ENCODE results near the gene DDN.

The DDN gene

GRCh38 chr12:49031573-49032161 lies 32.5 kb upstream of the DDN start:
- no peak for DNase-seq

GRCh38 chr12:49030714-49031572 lies 31.8 kb upstream of the DDN start:
- DNase-seq, result no peak

- no peak for DNase-seq
Measured at GRCh38 chr12:49030119-49030518, 30.9 kb upstream of the DDN start.

DNA sequence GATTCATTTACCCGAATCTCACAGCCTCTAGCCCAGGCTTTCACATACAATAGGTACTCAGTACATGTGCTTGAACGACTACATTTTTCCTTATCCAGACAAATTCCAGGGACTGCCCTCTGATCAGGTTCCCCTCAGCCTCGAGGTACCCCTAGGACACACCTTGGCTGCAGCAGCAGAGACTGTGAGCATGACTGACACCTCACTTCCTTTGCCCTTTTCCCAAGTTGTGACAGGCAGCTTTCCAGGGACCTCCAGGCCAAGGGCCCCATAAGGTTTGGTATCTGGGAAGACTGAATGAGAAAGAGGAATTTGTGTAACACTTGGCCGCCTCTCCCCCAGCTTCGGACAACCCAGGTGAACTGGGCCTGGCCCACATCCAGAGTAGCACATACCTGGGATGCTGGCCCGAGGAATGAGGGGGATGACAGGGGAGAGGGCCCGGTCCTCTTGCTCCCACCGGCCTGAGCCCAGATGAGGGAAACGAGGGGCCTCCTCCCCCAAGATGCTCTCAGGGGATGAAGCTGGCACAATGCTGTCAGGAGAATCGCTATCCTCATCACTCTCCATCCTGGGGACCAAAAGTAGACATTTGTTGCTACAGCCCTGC lies 29.6 kb upstream of the DDN start:
- no peak for DNase-seq

GRCh38 chr12:49027846-49028555 lies 28.8 kb upstream of the DDN start:
- no peak for DNase-seq

GRCh38 chr12:49026678-49027480 lies 27.7 kb upstream of the DDN start:
- no peak for DNase-seq

DNA sequence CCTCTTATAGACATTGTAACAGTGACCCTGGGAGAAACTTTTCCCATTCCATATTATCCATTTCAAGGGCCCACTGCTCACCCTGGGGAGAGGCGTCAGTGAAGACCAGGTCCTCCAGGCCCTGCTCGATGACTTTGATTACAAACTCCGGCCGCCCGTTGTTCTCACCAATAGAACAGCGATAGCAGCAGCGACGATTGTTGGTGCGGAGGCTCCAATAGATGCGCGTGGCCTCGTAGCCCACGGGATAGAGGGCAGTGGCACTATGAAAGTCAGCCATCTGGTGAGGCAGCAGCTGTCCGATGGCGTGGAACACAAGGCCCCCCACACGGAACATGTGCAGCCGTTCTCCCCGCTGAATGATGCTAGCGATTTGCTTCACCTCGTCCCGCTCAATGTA lies 26.9 kb upstream of the DDN start:
- DNase-seq, result no peak

DNA sequence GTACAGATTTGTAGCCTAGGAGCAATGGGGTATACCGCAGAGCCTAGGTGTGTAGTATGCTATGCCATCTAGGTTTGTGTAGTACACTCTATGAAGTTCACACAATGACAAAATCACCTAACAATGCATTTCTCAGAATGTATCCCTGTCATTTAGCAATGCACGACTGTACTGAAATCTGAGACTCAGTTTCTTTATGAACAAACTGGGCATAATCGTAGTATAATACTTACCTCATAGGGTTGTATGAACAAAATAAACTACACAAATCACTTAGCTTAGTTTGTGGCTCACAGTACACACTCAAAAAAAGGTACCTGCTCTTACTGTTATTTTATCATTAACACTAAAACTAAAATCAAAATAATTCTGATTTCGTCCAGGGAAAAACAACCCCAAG lies 26.3 kb upstream of the DDN start:
- DNase-seq, result no peak

- DNase-seq, result no peak
Measured at GRCh38 chr12:49024543-49024942, 25.4 kb upstream of the DDN start.

GRCh38 chr12:49023812-49024211 lies 24.6 kb upstream of the DDN start:
- no peak for DNase-seq

DNA sequence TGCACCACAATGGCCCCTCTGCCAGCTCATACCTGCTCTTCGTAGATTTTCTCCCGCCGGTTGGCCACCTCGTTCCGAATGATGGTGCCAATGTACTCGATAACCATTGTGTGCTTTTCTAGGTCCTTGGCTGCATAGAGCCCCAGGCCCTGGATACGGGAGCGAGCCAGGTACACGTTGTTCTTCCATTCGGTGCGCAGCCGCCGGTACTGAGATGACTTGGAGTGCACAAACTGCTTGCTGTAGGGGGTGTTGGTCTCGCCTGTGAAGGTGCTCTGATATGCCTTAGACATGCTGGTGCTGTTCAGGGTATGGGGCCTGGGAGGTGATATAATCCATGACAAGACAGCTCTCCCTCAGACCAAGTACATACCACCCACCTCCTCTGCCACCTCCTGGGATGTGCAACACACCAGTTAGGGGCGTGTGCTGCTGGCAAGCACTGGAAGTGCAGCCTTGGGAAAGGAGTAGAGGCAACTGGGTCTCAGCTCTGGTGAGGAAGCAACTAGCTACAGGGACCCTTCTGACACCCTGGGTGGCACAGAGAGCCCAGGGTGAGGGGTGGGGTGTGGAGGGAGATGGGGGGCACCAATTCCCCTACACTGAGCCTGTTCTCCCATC lies 23.5 kb upstream of the DDN start:
- DNase-seq, result no peak

DNA sequence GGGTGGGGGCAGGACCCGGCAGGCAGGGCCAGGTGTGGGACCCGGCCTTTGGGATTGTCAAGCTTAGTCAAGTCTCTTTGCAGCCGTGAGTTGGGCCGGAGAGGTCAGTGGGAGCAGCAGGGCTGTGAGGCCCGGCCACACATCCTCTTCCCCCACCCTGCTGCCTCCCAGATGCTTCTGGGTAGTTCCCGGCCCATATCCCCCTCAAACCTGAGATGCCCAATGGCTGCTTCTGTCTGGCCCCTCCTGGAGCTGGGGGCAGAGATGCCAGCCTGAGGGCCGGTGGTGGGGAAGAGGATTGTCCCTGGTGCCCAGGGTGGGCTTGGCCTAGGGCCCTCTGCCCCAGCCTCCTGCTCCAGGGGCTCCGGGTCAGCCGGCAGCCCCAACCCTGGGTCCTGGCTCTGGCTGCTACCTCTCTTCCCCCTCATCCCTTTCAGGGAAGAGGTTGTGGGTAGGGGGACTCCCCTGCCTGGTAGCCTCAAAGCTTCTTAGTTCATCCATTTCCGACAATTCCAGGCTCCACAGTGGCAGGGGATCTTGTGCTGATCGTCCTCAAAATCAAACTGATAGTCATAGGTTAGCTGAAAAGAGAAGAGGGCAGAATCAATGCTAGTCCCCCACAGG lies 22.2 kb upstream of the DDN start:
- DNase-seq, result no peak

DNA sequence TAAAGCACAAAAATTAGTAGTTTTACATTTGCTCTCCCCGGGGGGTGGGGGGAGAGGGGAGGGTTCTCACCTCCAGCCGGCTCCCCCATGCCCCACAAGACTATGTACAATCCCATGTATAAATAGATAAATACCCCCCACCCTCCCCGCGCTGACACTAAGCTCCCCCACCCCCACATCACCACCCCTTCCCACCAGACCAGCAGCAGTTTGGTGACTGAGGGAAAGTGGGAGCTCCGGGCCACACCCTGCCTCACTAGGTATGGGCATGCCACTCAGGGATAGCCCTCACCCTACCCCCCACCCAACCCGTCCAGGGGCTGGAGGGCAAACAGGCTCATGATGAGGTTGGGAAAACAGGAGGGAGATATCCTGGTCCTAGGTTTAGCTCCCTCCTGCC lies 21.3 kb upstream of the DDN start:
- DNase-seq, result no peak

- DNase-seq, result no peak
Measured at GRCh38 chr12:49019443-49020324, 20.5 kb upstream of the DDN start.

GRCh38 chr12:49019120-49019430 lies 19.9 kb upstream of the DDN start:
- DNase-seq, result no peak

DNA sequence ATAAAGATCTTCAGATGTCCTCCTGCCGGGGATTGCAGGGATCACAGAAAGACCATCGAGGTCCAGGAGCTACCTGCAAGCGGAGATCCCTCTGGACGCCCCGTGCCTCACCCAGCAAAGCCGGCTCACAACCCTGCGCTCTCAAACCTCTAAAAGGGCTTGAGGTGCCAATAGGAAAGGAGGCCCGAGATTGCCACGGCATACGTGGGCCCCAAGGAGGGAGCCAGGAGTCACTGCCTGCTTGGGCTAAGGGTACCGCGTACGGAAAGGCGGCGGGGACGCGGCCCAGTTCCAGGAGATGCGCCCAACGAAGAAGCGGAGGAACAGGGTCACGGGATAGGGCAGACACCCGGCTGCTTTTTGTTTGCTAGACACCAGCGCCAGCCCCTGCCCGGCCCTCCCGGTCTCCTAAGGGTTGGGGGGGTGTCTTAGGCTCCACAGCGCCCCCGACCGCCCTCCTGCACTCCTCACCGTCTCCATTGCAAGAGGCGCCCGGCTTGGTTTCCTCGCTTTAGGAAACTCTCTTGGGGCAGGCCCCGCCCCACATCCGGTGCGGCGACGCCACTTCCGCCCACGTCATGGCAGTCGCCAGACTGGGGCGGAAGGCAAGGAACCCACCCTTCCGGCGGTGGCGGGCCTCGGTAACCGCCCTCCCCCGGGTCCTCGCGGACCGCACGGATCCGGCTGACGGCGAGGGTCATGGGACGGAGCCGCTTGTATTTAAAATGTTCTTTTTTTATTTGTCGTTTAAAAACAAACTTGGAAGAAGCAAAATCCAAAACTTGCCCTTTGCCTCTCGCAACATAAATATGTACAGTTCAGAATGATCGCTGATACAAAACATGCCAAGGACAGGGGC lies 19.3 kb upstream of the DDN start, which contains the start of gene PRKAG1:
TSS of gene PRKAG1 (minus strand) at position 516 of the 859 bp plus-strand sequence. CDS start at position 480, 36 bp downstream.
- peak; percentile 90 to 91 for DNase-seq

- DNase-seq, result peak in 1 of 2 donors; percentile 51
Measured at GRCh38 chr12:49017891-49018260, 18.7 kb upstream of the DDN start.

DNA sequence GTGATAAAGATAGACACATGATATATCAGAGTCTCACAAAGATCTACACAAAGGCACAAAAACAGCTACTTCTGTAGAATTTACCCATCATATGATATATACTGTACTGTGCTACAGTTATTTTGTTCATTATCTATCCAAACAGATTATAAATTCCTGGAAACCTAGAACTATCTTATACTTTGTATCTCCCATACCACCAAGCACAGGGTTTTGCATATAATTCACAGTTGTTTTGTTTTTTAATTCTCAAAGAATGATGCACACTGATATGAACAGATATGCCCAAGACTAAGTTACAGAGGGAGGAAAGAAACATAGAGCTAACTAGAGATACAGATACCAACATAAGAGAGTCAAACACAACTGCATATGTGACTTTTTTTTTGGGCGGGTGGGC lies 16.0 kb upstream of the DDN start:
- no peak for DNase-seq

- no peak for DNase-seq
Measured at GRCh38 chr12:49014547-49014946, 15.4 kb upstream of the DDN start.

GRCh38 chr12:49013428-49013827 lies 14.3 kb upstream of the DDN start:
- no peak for DNase-seq

Measured in stimulated activated CD4-positive, alpha-beta T cell treated with anti-CD3 and anti-CD28 coated beads, Interleukin-2, amount 100 ng/mL, for 48 hours (primary cell).